ENCODE results near the gene OSTC. TPM values are rescaled to one million over a fixed set of nuclear protein-coding genes. Genes with fewer than 3 reads are reported as not detected.
"Not testable (repeated sequence)": the region's sequence is repeated elsewhere in the genome, so short reads cannot be mapped to it uniquely, and the experiment has no call there.

OSTC gene
- polyA plus RNA-seq, 3 donors, result 64.4 to 109 (median 105) TPM

- H3K27ac ChIP-seq (ENCODE audit: low read depth, low read length), result no peak overlapping the region
Measured at GRCh38 chr4:108703370-108703769, 53.0 kb downstream of the OSTC start.

GRCh38 chr4:108703966-108704365, 53.6 kb downstream of the OSTC start:
- H3K27ac ChIP-seq (ENCODE audit: low read depth, low read length), result no peak overlapping the region
- 41 to 77% (median 74%) methylated on average over 2 of the region's 2 CpGs for WGBS, 3 donors

GRCh38 chr4:108706289-108706688, 55.9 kb downstream of the OSTC start:
- WGBS, 3 donors, result 55 to 65% (median 64%) methylated on average over 4 of the region's 4 CpGs
- no peak overlapping the region for H3K27ac ChIP-seq (ENCODE audit: low read depth, low read length)

- no peak overlapping the region for H3K27ac ChIP-seq (ENCODE audit: low read depth, low read length)
- 78 to 85% (median 84%) methylated on average over 10 of the region's 10 CpGs for WGBS, 3 donors
Measured at GRCh38 chr4:108709234-108709633, 58.8 kb downstream of the OSTC start.

GRCh38 chr4:108709722-108710121, 59.3 kb downstream of the OSTC start:
- H3K27ac ChIP-seq (ENCODE audit: low read depth, low read length), result no peak overlapping the region
- WGBS, 3 donors, result 56 to 73% (median 68%) methylated on average over 7 of the region's 7 CpGs

GRCh38 chr4:108710578-108710977, 60.2 kb downstream of the OSTC start:
- not testable (repeated sequence) for H3K27ac ChIP-seq (ENCODE audit: low read depth, low read length)
- WGBS, 3 donors, result 41 to 81% (median 67%) methylated on average over 7 of the region's 7 CpGs

- H3K27ac ChIP-seq (ENCODE audit: low read depth, low read length), result no peak overlapping the region
- 29 to 63% (median 62%) methylated on average over 4 of the region's 4 CpGs for WGBS, 3 donors
Measured at GRCh38 chr4:108714880-108715279, 64.5 kb downstream of the OSTC start.

GRCh38 chr4:108716340-108716739, 65.9 kb downstream of the OSTC start:
- H3K27ac ChIP-seq (ENCODE audit: low read depth, low read length), result no peak overlapping the region
- WGBS, 3 donors, result 54 to 61% (median 61%) methylated on average over 2 of the region's 2 CpGs

- 63 to 74% (median 72%) methylated on average over 2 of the region's 2 CpGs for WGBS, 3 donors
- H3K27ac ChIP-seq (ENCODE audit: low read depth, low read length), result no peak overlapping the region
Measured at GRCh38 chr4:108717386-108717785, 67.0 kb downstream of the OSTC start.

Other genes starting within 250 kb of the OSTC start
- 1,000 to 10,000 TPM; 3,144 to 7,957 (median 3,556) TPM for gene RPL34, start 30.0 kb upstream of the OSTC start, polyA plus RNA-seq
- under 1 TPM in 2 of 3 donors, not detected in 1; 0.07 to 0.67 TPM for gene ETNPPL, start 112.5 kb downstream of the OSTC start, polyA plus RNA-seq

All from adipose tissue (tissue), 3 donors.